ENCODE data around the gene E2F8.
A peak's percentile ranks its signal among the peaks of the same experiment; 100 is the strongest.
"Not testable (repeated sequence)": the region's sequence is repeated elsewhere in the genome, so short reads cannot be mapped to it uniquely, and the experiment has no call there.

The E2F8 gene

DNA sequence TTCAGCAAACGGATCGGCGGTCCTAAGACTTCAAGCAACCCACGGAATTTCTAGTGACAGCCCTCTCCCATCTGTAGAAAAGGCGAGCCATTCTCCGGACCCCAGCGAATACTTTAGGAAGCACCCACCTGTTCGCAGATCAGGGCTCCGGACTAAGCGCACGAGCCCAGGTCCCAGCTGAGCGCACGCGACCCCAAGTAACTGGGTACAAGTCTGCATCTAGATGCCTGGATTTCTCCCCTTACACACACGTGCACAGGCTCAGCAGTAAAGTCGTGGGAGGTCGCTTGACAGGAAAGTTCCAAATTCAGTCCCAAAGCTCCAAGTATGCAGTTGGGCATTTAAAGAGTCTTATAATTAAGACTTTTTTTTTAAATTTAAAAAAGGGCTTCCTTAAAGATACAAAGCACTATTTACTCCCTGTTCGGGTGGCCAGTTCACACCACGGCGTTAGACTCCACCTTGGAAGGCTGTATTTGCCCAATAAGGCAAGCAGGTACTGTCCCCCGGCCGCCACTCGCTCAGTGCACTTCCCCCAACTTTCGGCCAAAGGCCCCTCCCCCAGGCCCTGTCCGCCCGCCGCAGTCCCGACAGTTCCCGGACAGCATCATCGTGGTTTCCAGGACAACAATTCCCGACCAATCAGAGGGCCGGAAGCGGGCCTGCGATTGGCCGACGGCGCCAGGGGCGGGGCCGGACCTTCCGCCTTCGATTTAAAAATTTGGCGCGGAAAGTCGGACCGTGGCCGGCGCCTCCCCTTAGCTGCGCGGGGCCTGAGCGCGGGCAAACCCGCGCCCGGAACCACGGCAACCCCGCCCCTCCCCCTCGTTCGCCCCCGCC, at the start of gene E2F8:
Gene E2F8, minus strand, starts transcription at position 526 of the 840 bp plus-strand sequence. CDS start 824 bp downstream, outside the sequence.
- peak; percentile 90 for DNase-seq (ENCODE audit: low read depth)

GRCh38 chr11:19290356-19290755, 49.6 kb upstream of the E2F8 start:
- no peak for DNase-seq (ENCODE audit: low read depth)

DNA sequence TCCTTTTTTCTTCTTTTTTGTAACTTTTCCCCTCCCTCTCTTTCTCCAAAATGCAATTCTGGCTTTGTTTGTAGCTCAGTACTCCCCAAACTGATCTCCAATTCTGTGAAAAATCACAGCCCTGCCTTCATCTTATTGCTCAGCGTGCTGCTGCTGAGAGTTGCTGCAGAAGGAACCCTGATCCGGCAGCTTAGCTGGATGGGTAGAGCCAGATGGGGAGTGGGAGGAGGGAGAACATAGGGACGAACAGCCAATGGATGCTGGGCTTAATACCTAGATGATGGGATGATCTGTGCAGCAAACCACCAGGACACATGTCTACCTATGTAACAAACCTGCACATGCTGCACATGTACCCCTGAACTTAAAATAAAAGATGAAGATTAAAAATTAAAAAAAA, 47.5 kb upstream of the E2F8 start:
- DNase-seq (ENCODE audit: low read depth): no peak

DNA sequence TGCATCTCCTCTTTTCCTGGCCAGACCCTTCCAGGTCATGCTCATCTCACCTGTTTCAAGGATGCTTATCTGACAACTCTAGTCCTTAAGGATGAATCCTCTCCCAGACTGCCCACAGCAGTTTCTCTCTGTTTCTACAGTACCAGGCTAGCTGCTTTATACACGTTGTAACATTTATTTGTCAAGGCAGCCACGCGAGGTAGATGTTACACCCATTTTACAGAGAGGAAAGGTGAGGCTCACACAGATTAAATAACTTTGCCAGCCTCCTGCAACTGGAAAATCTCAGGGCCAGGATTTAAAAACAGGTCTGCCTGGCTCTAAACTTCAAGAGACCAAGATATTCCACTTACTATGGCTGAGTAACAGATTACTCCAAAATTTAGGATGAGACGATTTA, 45.7 kb upstream of the E2F8 start:
- no peak for DNase-seq (ENCODE audit: low read depth)

GRCh38 chr11:19284881-19285280, 44.1 kb upstream of the E2F8 start:
- DNase-seq (ENCODE audit: low read depth): no peak

- DNase-seq (ENCODE audit: low read depth): no peak
Measured at GRCh38 chr11:19283991-19284390, 43.2 kb upstream of the E2F8 start.

GRCh38 chr11:19281555-19281954, 40.8 kb upstream of the E2F8 start:
- DNase-seq (ENCODE audit: low read depth): no peak

GRCh38 chr11:19281041-19281440, 40.3 kb upstream of the E2F8 start:
- no peak for DNase-seq (ENCODE audit: low read depth)

- DNase-seq (ENCODE audit: low read depth): no peak
Measured at GRCh38 chr11:19279451-19279850, 38.7 kb upstream of the E2F8 start.

DNA sequence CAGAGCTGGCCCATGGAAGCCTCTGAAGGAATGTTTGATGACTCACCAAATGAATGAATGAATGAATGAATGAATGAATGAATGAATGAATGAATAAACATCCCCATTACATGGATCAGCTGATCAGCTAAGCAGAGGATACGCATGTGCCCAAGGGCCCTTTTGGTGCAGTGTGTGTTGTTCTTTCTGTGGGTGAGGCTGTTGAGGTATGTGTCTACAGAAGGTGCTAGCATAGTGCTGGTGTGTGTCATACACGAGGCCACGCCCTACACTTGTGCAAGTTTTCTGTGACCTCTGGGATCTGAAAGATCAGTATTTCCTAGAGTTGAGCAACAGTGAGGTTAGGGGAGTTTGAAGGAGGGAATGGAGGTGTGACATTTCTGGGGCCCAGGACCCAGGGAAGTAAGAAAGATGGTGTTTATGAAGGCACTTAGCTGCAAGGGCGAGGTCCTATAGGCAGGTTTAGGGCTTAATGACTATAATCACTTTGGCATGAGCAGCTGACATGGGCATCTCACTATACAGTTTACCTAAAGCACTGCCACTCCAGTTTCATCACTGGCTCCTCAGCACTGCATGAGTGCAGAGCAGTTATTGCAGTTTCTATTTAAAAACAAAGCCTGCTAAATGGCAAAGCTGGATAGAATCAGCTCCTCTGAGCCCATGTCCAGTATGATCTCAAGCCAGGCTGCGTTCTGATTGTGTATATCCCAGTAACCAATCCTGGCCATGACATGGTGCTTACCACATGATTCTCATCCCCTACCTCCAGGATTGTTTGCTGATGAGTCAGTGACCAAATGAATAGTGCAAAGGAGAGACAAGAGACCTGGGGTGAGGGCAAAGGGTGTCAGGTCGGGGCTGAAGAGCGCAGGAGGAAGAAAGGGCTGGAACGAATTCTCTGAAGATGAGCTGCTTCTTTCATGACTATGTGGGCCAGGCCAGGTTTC, 36.4 kb upstream of the E2F8 start:
- no peak for DNase-seq (ENCODE audit: low read depth)

DNA sequence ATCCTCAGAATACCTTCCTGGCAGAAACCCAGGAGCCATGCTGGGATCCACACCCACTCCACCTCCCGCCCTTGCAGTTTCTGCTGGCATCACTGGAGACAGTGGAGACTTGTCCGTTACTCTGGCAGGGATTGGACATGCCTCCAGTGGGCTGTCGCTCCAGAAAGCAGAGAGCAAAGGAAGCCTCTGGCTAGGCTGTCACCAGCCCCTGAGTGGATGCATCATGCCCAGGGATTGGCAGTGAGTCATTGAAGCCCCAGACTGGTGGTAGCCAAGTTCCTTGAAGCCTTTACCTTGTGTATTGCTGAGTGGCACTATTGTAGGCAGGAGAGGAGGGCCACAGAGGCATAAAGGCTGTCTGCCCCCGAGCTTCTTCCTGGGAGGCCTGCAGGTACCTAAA, 34.8 kb upstream of the E2F8 start:
- no peak for DNase-seq (ENCODE audit: low read depth)

DNA sequence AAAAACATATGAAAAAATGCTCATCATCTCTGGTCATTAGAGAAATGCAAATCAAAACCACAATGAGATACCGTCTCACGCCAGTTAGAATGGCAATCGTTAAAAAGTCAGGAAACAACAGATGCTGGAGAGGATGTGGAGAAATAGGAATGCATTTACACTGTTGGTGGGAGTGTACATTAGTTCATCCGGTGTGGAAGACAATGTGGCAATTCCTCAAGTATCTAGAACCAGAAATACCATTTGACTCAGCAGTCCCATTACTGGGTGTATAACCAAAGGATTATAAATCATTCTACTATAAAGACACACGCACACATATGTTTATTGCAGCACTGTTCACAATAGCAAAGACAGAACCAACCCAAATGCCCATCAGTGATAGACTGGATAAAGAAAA, 32.5 kb upstream of the E2F8 start:
- DNase-seq (ENCODE audit: low read depth): not testable (repeated sequence)

DNA sequence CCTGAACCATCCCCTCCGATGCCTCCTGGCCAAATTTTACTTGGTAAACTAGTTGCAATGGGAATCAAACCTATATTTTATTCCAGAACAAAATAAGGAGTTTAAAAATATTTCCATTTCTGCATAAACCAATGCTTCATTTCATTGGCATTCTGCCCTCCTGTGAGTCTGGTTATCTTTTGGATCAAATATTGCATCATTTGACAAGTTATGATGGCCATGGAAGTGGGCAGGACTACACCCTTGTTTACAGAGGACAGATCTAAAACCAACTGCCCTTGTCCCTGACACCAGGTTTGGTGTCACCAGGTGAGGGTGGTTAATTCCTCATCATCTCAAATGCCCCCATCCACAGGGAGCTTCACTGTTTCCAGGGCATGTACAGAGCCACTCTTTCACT, 28.2 kb upstream of the E2F8 start:
- no peak for DNase-seq (ENCODE audit: low read depth)

DNA sequence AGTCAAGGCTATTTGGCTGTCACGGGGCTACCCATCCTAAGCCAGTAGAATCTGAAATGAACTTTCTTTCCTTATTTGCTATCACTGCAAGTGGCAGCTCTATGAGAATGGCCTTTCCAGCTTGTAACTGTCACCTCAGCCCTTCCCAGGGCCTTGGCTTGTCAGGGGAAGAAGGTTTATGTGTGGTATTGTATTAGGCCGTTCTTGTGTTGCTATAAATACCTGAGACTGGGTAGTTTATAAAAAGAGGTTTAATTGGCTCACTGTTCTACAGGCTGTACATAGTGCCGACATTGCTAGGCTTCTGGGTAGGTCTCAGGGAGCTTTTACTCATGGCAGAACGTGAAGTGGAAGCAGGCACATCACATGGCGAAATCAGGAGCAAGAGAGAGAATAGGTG, 26.8 kb upstream of the E2F8 start:
- DNase-seq (ENCODE audit: low read depth): no peak

GRCh38 chr11:19263333-19263732, 22.6 kb upstream of the E2F8 start:
- DNase-seq (ENCODE audit: low read depth): no peak

GRCh38 chr11:19259487-19260345, 19.0 kb upstream of the E2F8 start:
- DNase-seq (ENCODE audit: low read depth): peak; percentile 27

DNA sequence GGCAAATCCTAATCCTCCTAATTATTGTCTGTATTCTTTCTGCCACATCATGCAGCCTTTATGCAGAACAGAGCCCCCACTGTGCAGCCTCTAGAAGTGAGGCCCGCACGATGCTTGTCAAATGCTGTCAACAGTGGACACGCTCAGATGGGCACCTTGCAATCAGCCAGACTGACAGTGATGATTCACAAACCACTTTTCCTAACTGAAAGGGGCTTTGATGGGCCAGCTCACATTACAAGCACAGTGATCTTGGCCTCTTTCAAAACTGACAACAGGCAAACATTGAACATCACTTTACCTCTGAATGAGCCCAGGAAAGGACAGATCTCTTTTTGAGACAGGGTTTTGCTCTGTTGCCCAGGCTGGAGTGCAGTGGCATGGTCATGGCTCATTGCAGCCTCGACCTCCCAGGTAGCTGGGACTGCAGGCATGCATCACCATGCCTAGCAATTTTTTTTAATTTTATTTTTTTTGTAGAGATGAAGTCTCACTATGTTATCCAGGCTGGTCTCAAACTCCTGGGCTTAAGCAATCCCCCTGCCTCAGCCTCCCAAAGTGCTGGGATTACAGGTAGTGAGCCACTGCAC, 18.0 kb upstream of the E2F8 start:
- DNase-seq (ENCODE audit: low read depth): no peak

- not testable (repeated sequence) for DNase-seq (ENCODE audit: low read depth)
Measured at GRCh38 chr11:19254441-19254840, 13.7 kb upstream of the E2F8 start.

DNA sequence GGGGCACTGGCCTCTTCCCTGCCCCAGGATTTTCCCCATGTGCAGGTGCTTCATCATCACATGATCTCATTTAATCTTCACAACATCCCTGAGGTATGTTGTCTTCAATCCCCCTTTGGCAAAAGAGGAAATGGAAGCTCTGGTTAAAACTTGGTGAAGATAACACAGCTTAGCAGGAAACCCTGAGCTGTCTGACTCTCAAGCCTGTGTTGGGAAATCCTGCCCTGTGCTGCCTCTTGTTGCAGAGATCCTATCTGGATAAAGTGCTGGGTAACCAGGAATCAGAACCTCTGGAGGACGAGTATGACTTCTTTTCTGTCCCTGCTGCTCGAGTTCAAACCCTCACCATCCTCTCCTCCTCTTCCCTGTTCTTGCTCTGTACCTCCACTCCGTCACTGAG, 13.1 kb upstream of the E2F8 start:
- DNase-seq (ENCODE audit: low read depth): no peak

- no peak for DNase-seq (ENCODE audit: low read depth)
Measured at GRCh38 chr11:19253153-19253745, 12.5 kb upstream of the E2F8 start.

Data from fibroblast of the conjunctiva (primary cell).